ENCODE measurements around the gene MYL1. TPM values are rescaled to one million over a fixed set of nuclear protein-coding genes. Genes with fewer than 3 reads are reported as not detected.

Gene MYL1
- not detected in 2 replicates for total RNA-seq

DNA sequence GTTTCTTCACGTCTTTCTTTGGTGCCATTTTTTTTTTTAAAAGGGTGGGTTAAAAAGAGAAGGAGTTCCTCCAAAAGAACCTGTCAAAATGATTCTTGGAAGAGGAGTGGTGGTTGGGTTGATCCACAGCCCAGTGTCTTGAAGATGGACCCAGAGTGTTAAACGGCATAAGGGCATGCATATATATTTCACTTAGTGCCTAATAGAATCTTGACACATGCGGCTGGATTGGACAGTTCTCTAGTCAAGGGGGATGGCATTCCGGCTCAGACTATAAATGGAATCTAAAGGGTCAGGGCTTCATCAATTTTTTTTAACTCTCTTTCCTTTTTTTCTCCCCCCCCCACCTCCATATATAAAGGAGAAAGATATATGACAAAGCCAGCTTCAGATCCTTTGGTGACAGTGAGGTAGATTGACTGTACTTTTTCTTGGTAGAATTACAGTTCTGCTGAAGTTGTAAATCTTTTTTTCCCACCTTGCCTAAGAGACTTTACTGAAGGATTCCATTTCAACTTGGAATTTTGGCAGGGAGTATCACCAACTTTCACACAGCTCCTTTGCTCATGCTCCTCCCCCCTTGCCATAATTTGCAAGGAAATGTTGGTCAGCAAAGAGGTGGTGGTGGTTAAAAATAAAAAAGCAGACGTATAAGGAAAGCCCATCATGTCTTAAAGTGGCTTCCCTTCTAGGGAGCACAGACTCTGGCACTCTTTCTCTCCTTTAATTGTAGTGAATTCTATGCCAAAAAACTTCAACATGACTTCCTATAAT is at the start of gene MYL1:
MYL1 (minus strand) TSS at position 160 of the 774 bp plus-strand sequence; CDS start at position 28, 132 bp downstream.

Small RNA genes lying within 50 kb of the gene (small RNA-seq; reads per million reads assigned to genes)
- not detected for gene RF00019

Other genes with a start within 250 kb of the MYL1 start
- 14.4 and 28.3 TPM in 2 replicates for gene KANSL1L, start 143.8 kb downstream of the MYL1 start, total RNA-seq
- 0.22 and 0.79 TPM in 2 replicates for gene ACADL, start 89.7 kb downstream of the MYL1 start, total RNA-seq
- 33.0 and 54.9 TPM in 2 replicates for gene LANCL1, start 161.6 kb upstream of the MYL1 start, total RNA-seq
- 24.3 and 31.4 TPM in 2 replicates for gene CPS1, start 241.4 kb upstream of the MYL1 start, total RNA-seq